Measurements from ENCODE around the gene ORC3.

The ORC3 gene

DNA sequence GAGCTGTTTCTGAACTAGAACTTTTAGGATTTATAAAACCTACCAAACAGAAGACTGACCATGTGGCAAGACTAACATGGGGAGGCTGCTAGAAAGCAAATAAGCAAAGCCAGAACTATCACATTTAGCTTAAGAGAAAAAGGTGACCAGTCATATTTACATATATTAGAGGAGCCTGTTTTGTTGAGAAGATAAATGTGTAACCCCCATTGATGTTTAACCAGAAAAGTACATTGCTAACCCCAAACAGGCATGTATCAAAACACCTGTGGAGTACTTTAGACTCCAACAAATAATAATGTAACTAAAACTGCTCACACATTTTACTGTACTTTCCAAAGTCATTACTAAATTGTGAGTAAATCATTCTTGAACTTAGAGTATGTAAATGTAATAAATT lies 77.1 kb downstream of the ORC3 start:
- Histone ChIP-seq H3K4me1 (ENCODE audit: control insufficient read depth, insufficient read depth, low read depth, low read length) (peaks cover 3% of the 10 kb centered on the region), H3K36me3 (ENCODE audit: control insufficient read depth in 1 of 2, insufficient read depth in 2 of 2, low read depth in 1 of 2, low read length in 2 of 2) (peaks cover 7 to 76% of the 10 kb centered on the region in 2 experiments), H3K9me3 (ENCODE audit: control insufficient read depth, low read length) (no peaks in the 10 kb centered on the region), H3K79me1 (replicated peaks; ENCODE audit: low read length, poor library complexity, severe bottlenecking) (peaks cover 5% of the 10 kb centered on the region), H3K4me3 (ENCODE audit: insufficient read depth in 1 of 2, low read depth in 1 of 2, low read length in 2 of 2) (no peak overlapping the region), H2BK120ac (ENCODE audit: low read depth, low read length) (no peak overlapping the region), H2AFZ (ENCODE audit: low read depth, low read length) (no peak overlapping the region), H3K18ac (ENCODE audit: low read depth in 1 of 2, low read length in 2 of 2) (no peak overlapping the region), H4K91ac (ENCODE audit: low read length) (no peak overlapping the region), H3K4me2 (ENCODE audit: low read length, poor library complexity, severe bottlenecking) (no peak overlapping the region), H3K9ac (ENCODE audit: low read length) (no peak overlapping the region), H2BK5ac (ENCODE audit: low read depth, low read length, poor library complexity, severe bottlenecking) (no peak overlapping the region), H2BK12ac (ENCODE audit: low read length in 2 of 2) (no peak overlapping the region), H3K4ac (ENCODE audit: low read depth in 1 of 2, low read length in 2 of 2) (no peak overlapping the region), H2BK15ac (ENCODE audit: low read depth, poor library complexity, severe bottlenecking) (no peak overlapping the region), H4K8ac (ENCODE audit: low read length) (no peak overlapping the region), H2AK5ac (ENCODE audit: low read length, severe bottlenecking) (no peak overlapping the region), H3K23ac (ENCODE audit: low read length in 2 of 2) (no peak overlapping the region), H3K27ac (ENCODE audit: low read length, poor library complexity, severe bottlenecking) (no peak overlapping the region), H3K27me3 (ENCODE audit: control insufficient read depth in 1 of 2, insufficient read depth in 1 of 2, low read length in 2 of 2) (no peaks in the 10 kb centered on the region), H3K14ac (ENCODE audit: low read length in 2 of 2) (no peak overlapping the region)
- DNase-seq: no peak

DNA sequence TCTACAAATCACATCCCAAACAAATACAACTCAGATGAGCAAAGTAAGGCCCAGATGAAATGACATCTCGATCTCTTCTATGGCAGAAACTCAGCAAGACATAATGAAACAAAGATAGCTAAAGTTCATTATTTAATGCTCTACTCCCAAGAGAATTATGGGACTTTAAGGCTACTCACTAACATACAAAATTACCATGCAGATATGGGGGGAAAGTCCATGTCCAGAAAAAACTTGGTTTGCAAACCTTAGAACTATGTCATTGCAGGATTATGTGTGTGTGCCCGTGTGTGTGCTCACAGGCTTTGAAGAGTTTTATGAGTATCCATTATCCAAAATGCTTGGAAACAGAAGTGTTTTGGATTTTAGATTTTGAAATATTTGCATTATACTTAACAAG lies 78.1 kb downstream of the ORC3 start:
- Histone ChIP-seq H2BK5ac (ENCODE audit: low read depth, low read length, poor library complexity, severe bottlenecking) (no peak overlapping the region), H3K9ac (ENCODE audit: low read length) (no peak overlapping the region), H3K23ac (ENCODE audit: low read length in 2 of 2) (no peak overlapping the region), H4K8ac (ENCODE audit: low read length) (no peak overlapping the region), H3K4me1 (ENCODE audit: control insufficient read depth, insufficient read depth, low read depth, low read length) (peaks cover 3% of the 10 kb centered on the region), H4K91ac (ENCODE audit: low read length) (no peak overlapping the region), H3K4me3 (ENCODE audit: insufficient read depth in 1 of 2, low read depth in 1 of 2, low read length in 2 of 2) (no peak overlapping the region), H2BK15ac (ENCODE audit: low read depth, poor library complexity, severe bottlenecking) (no peak overlapping the region), H3K18ac (ENCODE audit: low read depth in 1 of 2, low read length in 2 of 2) (no peak overlapping the region), H3K27ac (ENCODE audit: low read length, poor library complexity, severe bottlenecking) (no peak overlapping the region), H3K27me3 (ENCODE audit: control insufficient read depth in 1 of 2, insufficient read depth in 1 of 2, low read length in 2 of 2) (no peaks in the 10 kb centered on the region), H3K4me2 (ENCODE audit: low read length, poor library complexity, severe bottlenecking) (no peak overlapping the region), H2AFZ (ENCODE audit: low read depth, low read length) (no peak overlapping the region), H3K36me3 (ENCODE audit: control insufficient read depth in 1 of 2, insufficient read depth in 2 of 2, low read depth in 1 of 2, low read length in 2 of 2) (peaks cover 7 to 82% of the 10 kb centered on the region in 2 experiments), H2BK12ac (ENCODE audit: low read length in 2 of 2) (no peak overlapping the region), H3K14ac (ENCODE audit: low read length in 2 of 2) (no peak overlapping the region), H2BK120ac (ENCODE audit: low read depth, low read length) (no peak overlapping the region), H3K79me1 (replicated peaks; ENCODE audit: low read length, poor library complexity, severe bottlenecking) (peaks cover 5% of the 10 kb centered on the region), H3K4ac (ENCODE audit: low read depth in 1 of 2, low read length in 2 of 2) (no peak overlapping the region), H3K9me3 (ENCODE audit: control insufficient read depth, low read length) (no peaks in the 10 kb centered on the region), H2AK5ac (ENCODE audit: low read length, severe bottlenecking) (no peak overlapping the region)
- 100% methylated on average over 2 of the region's 2 CpGs for WGBS
- no peak for DNase-seq

- Histone ChIP-seq H3K36me3 (ENCODE audit: control insufficient read depth in 1 of 2, insufficient read depth in 2 of 2, low read depth in 1 of 2, low read length in 2 of 2) (peaks cover 7 to 77% of the 10 kb centered on the region in 2 experiments), H2AK5ac (ENCODE audit: low read length, severe bottlenecking) (no peak overlapping the region), H3K27ac (ENCODE audit: low read length, poor library complexity, severe bottlenecking) (no peak overlapping the region), H3K9ac (ENCODE audit: low read length) (no peak overlapping the region), H2BK120ac (ENCODE audit: low read depth, low read length) (no peak overlapping the region), H3K4me1 (ENCODE audit: control insufficient read depth, insufficient read depth, low read depth, low read length) (peaks cover 3% of the 10 kb centered on the region), H3K27me3 (ENCODE audit: control insufficient read depth in 1 of 2, insufficient read depth in 1 of 2, low read length in 2 of 2) (no peaks in the 10 kb centered on the region), H3K4me3 (ENCODE audit: insufficient read depth in 1 of 2, low read depth in 1 of 2, low read length in 2 of 2) (no peak overlapping the region), H3K79me1 (replicated peaks; ENCODE audit: low read length, poor library complexity, severe bottlenecking) (peaks cover 10% of the 10 kb centered on the region), H2BK12ac (ENCODE audit: low read length in 2 of 2) (no peak overlapping the region), H3K9me3 (ENCODE audit: control insufficient read depth, low read length) (no peaks in the 10 kb centered on the region), H3K18ac (ENCODE audit: low read depth in 1 of 2, low read length in 2 of 2) (no peak overlapping the region), H2AFZ (ENCODE audit: low read depth, low read length) (no peak overlapping the region), H4K8ac (ENCODE audit: low read length) (no peak overlapping the region), H3K4ac (ENCODE audit: low read depth in 1 of 2, low read length in 2 of 2) (no peak overlapping the region), H3K23ac (ENCODE audit: low read length in 2 of 2) (no peak overlapping the region), H4K91ac (ENCODE audit: low read length) (no peak overlapping the region), H3K4me2 (ENCODE audit: low read length, poor library complexity, severe bottlenecking) (no peak overlapping the region), H3K14ac (ENCODE audit: low read length in 2 of 2) (no peak overlapping the region), H2BK5ac (ENCODE audit: low read depth, low read length, poor library complexity, severe bottlenecking) (no peak overlapping the region), H2BK15ac (ENCODE audit: low read depth, poor library complexity, severe bottlenecking) (no peak overlapping the region)
- WGBS: 88% methylated on average over 1 of the region's 3 CpGs
- no peak for DNase-seq
These were observed 79.1 kb downstream of the ORC3 start for GRCh38 chr6:87669051-87669450.

- H3K14ac ChIP-seq (ENCODE audit: low read length in 2 of 2): no peak overlapping the region
- H3K23ac ChIP-seq (ENCODE audit: low read length in 2 of 2): no peak overlapping the region
- H3K9ac ChIP-seq (ENCODE audit: low read length): no peak overlapping the region
- H3K9me3 ChIP-seq (ENCODE audit: control insufficient read depth, low read length): no peaks in the 10 kb centered on the region
- H3K4me2 ChIP-seq (ENCODE audit: low read length, poor library complexity, severe bottlenecking): no peak overlapping the region
- H3K4ac ChIP-seq (ENCODE audit: low read depth in 1 of 2, low read length in 2 of 2): no peak overlapping the region
- H4K8ac ChIP-seq (ENCODE audit: low read length): no peak overlapping the region
- peak overlapping the region; percentile 87 for H3K27ac ChIP-seq (ENCODE audit: low read length, poor library complexity, severe bottlenecking)
- H3K4me1 ChIP-seq (ENCODE audit: control insufficient read depth, insufficient read depth, low read depth, low read length): peaks cover 3% of the 10 kb centered on the region
- H2AK5ac ChIP-seq (ENCODE audit: low read length, severe bottlenecking): no peak overlapping the region
- no peak for DNase-seq
- H2BK5ac ChIP-seq (ENCODE audit: low read depth, low read length, poor library complexity, severe bottlenecking): no peak overlapping the region
- no peaks in the 10 kb centered on the region for H3K27me3 ChIP-seq (ENCODE audit: control insufficient read depth in 1 of 2, insufficient read depth in 1 of 2, low read length in 2 of 2)
- H3K18ac ChIP-seq (ENCODE audit: low read depth in 1 of 2, low read length in 2 of 2): peak overlapping the region in 1 of 2 experiments; percentile 21
- 70% methylated on average over 2 of the region's 2 CpGs for WGBS
- H3K4me3 ChIP-seq (ENCODE audit: insufficient read depth in 1 of 2, low read depth in 1 of 2, low read length in 2 of 2): no peak overlapping the region
- peaks cover 9 to 74% of the 10 kb centered on the region in 2 experiments for H3K36me3 ChIP-seq (ENCODE audit: control insufficient read depth in 1 of 2, insufficient read depth in 2 of 2, low read depth in 1 of 2, low read length in 2 of 2)
- H4K91ac ChIP-seq (ENCODE audit: low read length): no peak overlapping the region
- no peak overlapping the region for H2BK12ac ChIP-seq (ENCODE audit: low read length in 2 of 2)
- H3K79me1 ChIP-seq (replicated peaks; ENCODE audit: low read length, poor library complexity, severe bottlenecking): peaks cover 12% of the 10 kb centered on the region
- no peak overlapping the region for H2BK15ac ChIP-seq (ENCODE audit: low read depth, poor library complexity, severe bottlenecking)
- no peak overlapping the region for H2AFZ ChIP-seq (ENCODE audit: low read depth, low read length)
- H2BK120ac ChIP-seq (ENCODE audit: low read depth, low read length): no peak overlapping the region
These were observed 80.8 kb downstream of the ORC3 start for GRCh38 chr6:87670707-87671106.
